GM23338 (cell line): ENCODE results near the gene MGAT3.

ENCODE experiments used
- CTCF ChIP-seq, 2 experiments: fragments of 200-600 bp in 1 of 2; sonication (generic) in 1 of 2; conservative IDR thresholded peaks; 2 replicates each; pipeline versions ENCODE4 v1.5.1 to v1.6.1; 2016 to 2017; ENCODE audit warnings: antibody characterized with exemption in 2 of 2, low read depth in 2 of 2, mild to moderate bottlenecking in 2 of 2, moderate library complexity in 1 of 2
- EZH2phosphoT487 ChIP-seq: fragments of 200-600 bp; sonication (generic); IDR thresholded peaks from one replicate; pipeline ENCODE4 v1.8.1; 2018; ENCODE audit warnings: antibody characterized with exemption; ENCODE audit not compliant: unreplicated experiment
- JUNB ChIP-seq: IDR thresholded peaks from one replicate; pipeline ENCODE4 v1.6.1; 2016; ENCODE audit warnings: antibody characterized with exemption; ENCODE audit not compliant: unreplicated experiment
- POLR2AphosphoS5 ChIP-seq: IDR thresholded peaks from 2 replicates; pipeline ENCODE4 v1.6.1; 2016; ENCODE audit warnings: antibody characterized with exemption, low read depth

GRCh38 chr22:39423976-39424375 is 32.8 kb upstream of the MGAT3 start:
- TF ChIP-seq CTCF (conservative IDR thresholded peaks at IDR 0.05; ENCODE audit: low read depth in 2 of 2) = no peak
- TF ChIP-seq EZH2phosphoT487 = no peak
- no peak for TF ChIP-seq JUNB
- no peak for TF ChIP-seq POLR2AphosphoS5
